ENCODE measurements around the gene NATD1.

The NATD1 gene

GRCh38 chr17:21252289-21252795, 868 bp downstream of the NATD1 start:
- peaks cover 9 to 17% of the 10 kb centered on the region in 2 donors for H3K4me1 ChIP-seq (ENCODE audit: control insufficient read depth in 1 of 2, insufficient read depth in 2 of 2, low read length in 2 of 2)
- peak overlapping the region in 1 of 2 donors; percentile 54 for H3K9ac ChIP-seq (ENCODE audit: low read depth in 1 of 2, low read length in 2 of 2)

GRCh38 chr17:21251337-21252010, 1.7 kb downstream of the NATD1 start:
- Histone ChIP-seq H3K9ac (ENCODE audit: low read depth in 1 of 2, low read length in 2 of 2) (peak overlapping the region in 1 of 2 donors; percentile 54), H3K27me3 (ENCODE audit: control insufficient read depth in 1 of 2, insufficient read depth in 2 of 2, low read length in 2 of 2) (no peaks in the 10 kb centered on the region), H3K4me3 (ENCODE audit: low read depth in 1 of 2, low read length in 2 of 2) (no peak overlapping the region), H3K27ac (ENCODE audit: low read depth, low read length) (no peak overlapping the region), H3K4me1 (ENCODE audit: control insufficient read depth in 1 of 2, insufficient read depth in 2 of 2, low read length in 2 of 2) (peaks cover 9 to 17% of the 10 kb centered on the region in 2 donors), H3K9me3 (ENCODE audit: control insufficient read depth in 1 of 2, low read length in 2 of 2) (no peaks in the 10 kb centered on the region), H3K36me3 (ENCODE audit: control insufficient read depth in 1 of 2, insufficient read depth in 2 of 2, low read length in 2 of 2) (no peaks in the 10 kb centered on the region)

More at GRCh38 chr17:21252289-21252795, 868 bp downstream of the NATD1 start:
- Histone ChIP-seq H3K9me3 (ENCODE audit: control insufficient read depth in 1 of 2, low read length in 2 of 2) (no peaks in the 10 kb centered on the region), H3K27me3 (ENCODE audit: control insufficient read depth in 1 of 2, insufficient read depth in 2 of 2, low read length in 2 of 2) (no peaks in the 10 kb centered on the region), H3K27ac (ENCODE audit: low read depth, low read length) (peak overlapping the region; percentile 10), H3K4me3 (ENCODE audit: low read depth in 1 of 2, low read length in 2 of 2) (peak overlapping the region; percentile 62 to 68), H3K36me3 (ENCODE audit: control insufficient read depth in 1 of 2, insufficient read depth in 2 of 2, low read length in 2 of 2) (no peaks in the 10 kb centered on the region)

- Histone ChIP-seq H3K9me3 (ENCODE audit: control insufficient read depth in 1 of 2, low read length in 2 of 2) (no peaks in the 10 kb centered on the region), H3K4me3 (ENCODE audit: low read depth in 1 of 2, low read length in 2 of 2) (no peak overlapping the region), H3K27ac (ENCODE audit: low read depth, low read length) (no peak overlapping the region), H3K36me3 (ENCODE audit: control insufficient read depth in 1 of 2, insufficient read depth in 2 of 2, low read length in 2 of 2) (no peaks in the 10 kb centered on the region), H3K4me1 (ENCODE audit: control insufficient read depth in 1 of 2, insufficient read depth in 2 of 2, low read length in 2 of 2) (peaks cover 9 to 17% of the 10 kb centered on the region in 2 donors), H3K9ac (ENCODE audit: low read depth in 1 of 2, low read length in 2 of 2) (no peak overlapping the region), H3K27me3 (ENCODE audit: control insufficient read depth in 1 of 2, insufficient read depth in 2 of 2, low read length in 2 of 2) (no peaks in the 10 kb centered on the region)
Observed at GRCh38 chr17:21250854-21251253, 2.4 kb downstream of the NATD1 start.

GRCh38 chr17:21249920-21250703, 3.1 kb downstream of the NATD1 start:
- Histone ChIP-seq H3K27me3 (ENCODE audit: control insufficient read depth in 1 of 2, insufficient read depth in 2 of 2, low read length in 2 of 2) (no peaks in the 10 kb centered on the region), H3K4me1 (ENCODE audit: control insufficient read depth in 1 of 2, insufficient read depth in 2 of 2, low read length in 2 of 2) (peaks cover 9 to 17% of the 10 kb centered on the region in 2 donors), H3K27ac (ENCODE audit: low read depth, low read length) (no peak overlapping the region), H3K9ac (ENCODE audit: low read depth in 1 of 2, low read length in 2 of 2) (no peak overlapping the region), H3K4me3 (ENCODE audit: low read depth in 1 of 2, low read length in 2 of 2) (no peak overlapping the region), H3K9me3 (ENCODE audit: control insufficient read depth in 1 of 2, low read length in 2 of 2) (no peaks in the 10 kb centered on the region), H3K36me3 (ENCODE audit: control insufficient read depth in 1 of 2, insufficient read depth in 2 of 2, low read length in 2 of 2) (no peaks in the 10 kb centered on the region)

- peaks cover 9 to 17% of the 10 kb centered on the region in 2 donors for H3K4me1 ChIP-seq (ENCODE audit: control insufficient read depth in 1 of 2, insufficient read depth in 2 of 2, low read length in 2 of 2)
- no peaks in the 10 kb centered on the region for H3K36me3 ChIP-seq (ENCODE audit: control insufficient read depth in 1 of 2, insufficient read depth in 2 of 2, low read length in 2 of 2)
- no peaks in the 10 kb centered on the region for H3K27me3 ChIP-seq (ENCODE audit: control insufficient read depth in 1 of 2, insufficient read depth in 2 of 2, low read length in 2 of 2)
- no peak overlapping the region for H3K27ac ChIP-seq (ENCODE audit: low read depth, low read length)
- H3K9me3 ChIP-seq (ENCODE audit: control insufficient read depth in 1 of 2, low read length in 2 of 2) = no peaks in the 10 kb centered on the region
- H3K9ac ChIP-seq (ENCODE audit: low read depth in 1 of 2, low read length in 2 of 2) = no peak overlapping the region
- H3K4me3 ChIP-seq (ENCODE audit: low read depth in 1 of 2, low read length in 2 of 2) = no peak overlapping the region
Observed at GRCh38 chr17:21249086-21249795, 4.0 kb downstream of the NATD1 start.

GRCh38 chr17:21248500-21248899, 4.7 kb downstream of the NATD1 start:
- Histone ChIP-seq H3K36me3 (ENCODE audit: control insufficient read depth in 1 of 2, insufficient read depth in 2 of 2, low read length in 2 of 2) (no peaks in the 10 kb centered on the region), H3K9ac (ENCODE audit: low read depth in 1 of 2, low read length in 2 of 2) (no peak overlapping the region), H3K4me1 (ENCODE audit: control insufficient read depth in 1 of 2, insufficient read depth in 2 of 2, low read length in 2 of 2) (peaks cover 4 to 15% of the 10 kb centered on the region in 2 donors), H3K27ac (ENCODE audit: low read depth, low read length) (no peak overlapping the region), H3K4me3 (ENCODE audit: low read depth in 1 of 2, low read length in 2 of 2) (no peak overlapping the region), H3K27me3 (ENCODE audit: control insufficient read depth in 1 of 2, insufficient read depth in 2 of 2, low read length in 2 of 2) (no peaks in the 10 kb centered on the region), H3K9me3 (ENCODE audit: control insufficient read depth in 1 of 2, low read length in 2 of 2) (no peaks in the 10 kb centered on the region)

- H3K36me3 ChIP-seq (ENCODE audit: control insufficient read depth in 1 of 2, insufficient read depth in 2 of 2, low read length in 2 of 2) = no peaks in the 10 kb centered on the region
- H3K27ac ChIP-seq (ENCODE audit: low read depth, low read length) = no peak overlapping the region
Observed at GRCh38 chr17:21247552-21248258, 5.5 kb downstream of the NATD1 start.

GRCh38 chr17:21246698-21247097, 6.5 kb downstream of the NATD1 start:
- no peak overlapping the region for H3K9ac ChIP-seq (ENCODE audit: low read depth in 1 of 2, low read length in 2 of 2)
- H3K27ac ChIP-seq (ENCODE audit: low read depth, low read length) = no peak overlapping the region
- H3K27me3 ChIP-seq (ENCODE audit: control insufficient read depth in 1 of 2, insufficient read depth in 2 of 2, low read length in 2 of 2) = no peaks in the 10 kb centered on the region
- H3K4me3 ChIP-seq (ENCODE audit: low read depth in 1 of 2, low read length in 2 of 2) = no peak overlapping the region
- no peaks in the 10 kb centered on the region for H3K9me3 ChIP-seq (ENCODE audit: control insufficient read depth in 1 of 2, low read length in 2 of 2)
- H3K36me3 ChIP-seq (ENCODE audit: control insufficient read depth in 1 of 2, insufficient read depth in 2 of 2, low read length in 2 of 2) = no peaks in the 10 kb centered on the region
- peaks cover 0 to 6% of the 10 kb centered on the region in 2 donors for H3K4me1 ChIP-seq (ENCODE audit: control insufficient read depth in 1 of 2, insufficient read depth in 2 of 2, low read length in 2 of 2)

More at GRCh38 chr17:21247552-21248258, 5.5 kb downstream of the NATD1 start:
- Histone ChIP-seq H3K4me1 (ENCODE audit: control insufficient read depth in 1 of 2, insufficient read depth in 2 of 2, low read length in 2 of 2) (peaks cover 4 to 15% of the 10 kb centered on the region in 2 donors), H3K4me3 (ENCODE audit: low read depth in 1 of 2, low read length in 2 of 2) (no peak overlapping the region), H3K9ac (ENCODE audit: low read depth in 1 of 2, low read length in 2 of 2) (no peak overlapping the region), H3K27me3 (ENCODE audit: control insufficient read depth in 1 of 2, insufficient read depth in 2 of 2, low read length in 2 of 2) (no peaks in the 10 kb centered on the region), H3K9me3 (ENCODE audit: control insufficient read depth in 1 of 2, low read length in 2 of 2) (no peaks in the 10 kb centered on the region)

GRCh38 chr17:21245639-21246084, 7.5 kb downstream of the NATD1 start:
- Histone ChIP-seq H3K36me3 (ENCODE audit: control insufficient read depth in 1 of 2, insufficient read depth in 2 of 2, low read length in 2 of 2) (no peaks in the 10 kb centered on the region), H3K4me3 (ENCODE audit: low read depth in 1 of 2, low read length in 2 of 2) (no peak overlapping the region), H3K27me3 (ENCODE audit: control insufficient read depth in 1 of 2, insufficient read depth in 2 of 2, low read length in 2 of 2) (no peaks in the 10 kb centered on the region), H3K27ac (ENCODE audit: low read depth, low read length) (no peak overlapping the region), H3K9ac (ENCODE audit: low read depth in 1 of 2, low read length in 2 of 2) (no peak overlapping the region), H3K4me1 (ENCODE audit: control insufficient read depth in 1 of 2, insufficient read depth in 2 of 2, low read length in 2 of 2) (peaks cover 0 to 5% of the 10 kb centered on the region in 2 donors), H3K9me3 (ENCODE audit: control insufficient read depth in 1 of 2, low read length in 2 of 2) (no peaks in the 10 kb centered on the region)
